GM18511 (cell line): Measurements from ENCODE around the gene SLC16A9.

Source experiments
- ATAC-seq: cut with Tn5 transposase; IDR thresholded peaks from one replicate; pipeline ENCODE4 v1.9.1; 2021; ENCODE audit warnings: mild to moderate bottlenecking, moderate library complexity; ENCODE audit not compliant: unreplicated experiment

The SLC16A9 gene

GRCh38 chr10:59719374-59719773 lies 9.7 kb upstream of the SLC16A9 start:
- no peak for ATAC-seq

GRCh38 chr10:59718257-59718656 lies 8.6 kb upstream of the SLC16A9 start:
- ATAC-seq, result no peak

- ATAC-seq, result no peak
Measured at GRCh38 chr10:59713196-59713821, 3.7 kb upstream of the SLC16A9 start.

GRCh38 chr10:59711871-59712494 lies 2.3 kb upstream of the SLC16A9 start:
- ATAC-seq, result no peak

GRCh38 chr10:59708816-59709394 lies 745 bp downstream of the SLC16A9 start:
- peak; percentile 43 for ATAC-seq

- ATAC-seq, result no peak
Measured at GRCh38 chr10:59706851-59707797, 2.5 kb downstream of the SLC16A9 start.

- ATAC-seq, result no peak
Measured at GRCh38 chr10:59705931-59706330, 3.7 kb downstream of the SLC16A9 start.

GRCh38 chr10:59704630-59705029 lies 5.0 kb downstream of the SLC16A9 start:
- no peak for ATAC-seq

- ATAC-seq, result no peak
Measured at GRCh38 chr10:59702347-59702746, 7.3 kb downstream of the SLC16A9 start.

GRCh38 chr10:59700709-59701108 lies 8.9 kb downstream of the SLC16A9 start:
- ATAC-seq, result no peak

- no peak for ATAC-seq
Measured at GRCh38 chr10:59698326-59698725, 11.3 kb downstream of the SLC16A9 start.

- ATAC-seq, result no peak
Measured at GRCh38 chr10:59695637-59696036, 14.0 kb downstream of the SLC16A9 start.

- ATAC-seq, result no peak
Measured at GRCh38 chr10:59694936-59695335, 14.7 kb downstream of the SLC16A9 start.

- ATAC-seq, result no peak
Measured at GRCh38 chr10:59692113-59692512, 17.5 kb downstream of the SLC16A9 start.

- ATAC-seq, result peak; percentile 66
Measured at GRCh38 chr10:59688921-59689351, 20.7 kb downstream of the SLC16A9 start.

- ATAC-seq, result peak; percentile 63
Measured at GRCh38 chr10:59687657-59688056, 22.0 kb downstream of the SLC16A9 start.

GRCh38 chr10:59684006-59684405 lies 25.6 kb downstream of the SLC16A9 start:
- ATAC-seq, result no peak

- no peak for ATAC-seq
Measured at GRCh38 chr10:59682986-59683937, 26.4 kb downstream of the SLC16A9 start.

GRCh38 chr10:59680199-59680598 lies 29.5 kb downstream of the SLC16A9 start:
- no peak for ATAC-seq

GRCh38 chr10:59678884-59679301 lies 30.8 kb downstream of the SLC16A9 start:
- peak; percentile 82 for ATAC-seq
